ENCODE data around the gene OR52W1.

OR52W1 gene

GRCh38 chr11:6201481-6201880, 2.5 kb downstream of the OR52W1 start:
- H3K4me1 ChIP-seq (ENCODE audit: insufficient read depth, low read length): no peaks in the 10 kb centered on the region
- TF ChIP-seq CTCF (IDR thresholded peaks at IDR 0.05; ENCODE audit: borderline replicate concordance, extremely low read depth, low read length, poor library complexity, severe bottlenecking) (no peak), EZH2 (IDR thresholded peaks at IDR 0.05; ENCODE audit: borderline replicate concordance, low read depth, low read length, severe bottlenecking) (no peak)
- no peaks in the 10 kb centered on the region for H3K27me3 ChIP-seq (ENCODE audit: insufficient read depth, low read length, poor library complexity)
- no peak overlapping the region for H3K27ac ChIP-seq (ENCODE audit: low read length)
- DNase-seq (no peak), ATAC-seq (ENCODE audit: insufficient read depth, low read depth) (no peak)
- H4K20me1 ChIP-seq (ENCODE audit: insufficient read depth, low read length): no peaks in the 10 kb centered on the region
- no peak overlapping the region for H2AFZ ChIP-seq (ENCODE audit: low read depth, low read length)
- no peaks in the 10 kb centered on the region for H3K9me3 ChIP-seq (ENCODE audit: insufficient read depth, low read length, severe bottlenecking)
- no peak overlapping the region for H3K4me2 ChIP-seq (ENCODE audit: insufficient read depth, low read length)
- no peaks in the 10 kb centered on the region for H3K79me2 ChIP-seq (ENCODE audit: insufficient read depth, low read length)
- H3K36me3 ChIP-seq (ENCODE audit: insufficient read depth, low read length): 0 out of 2 replicates have a peak, but pooled peaks cover 5% of the 10 kb centered on the region
- H3K9ac ChIP-seq (ENCODE audit: low read depth, low read length): no peak overlapping the region
- no peak overlapping the region for H3K4me3 ChIP-seq (ENCODE audit: low read depth in 1 of 2, low read length in 2 of 2)

GRCh38 chr11:6202041-6202440, 3.0 kb downstream of the OR52W1 start:
- H4K20me1 ChIP-seq (ENCODE audit: insufficient read depth, low read length): no peaks in the 10 kb centered on the region
- no peak overlapping the region for H3K27ac ChIP-seq (ENCODE audit: low read length)
- no peaks in the 10 kb centered on the region for H3K4me1 ChIP-seq (ENCODE audit: insufficient read depth, low read length)
- 0 out of 2 replicates have a peak, but pooled peaks cover 5% of the 10 kb centered on the region for H3K36me3 ChIP-seq (ENCODE audit: insufficient read depth, low read length)
- DNase-seq: no peak
- H3K27me3 ChIP-seq (ENCODE audit: insufficient read depth, low read length, poor library complexity): no peaks in the 10 kb centered on the region
- TF ChIP-seq EZH2 (IDR thresholded peaks at IDR 0.05; ENCODE audit: borderline replicate concordance, low read depth, low read length, severe bottlenecking) (no peak), CTCF (IDR thresholded peaks at IDR 0.05; ENCODE audit: borderline replicate concordance, extremely low read depth, low read length, poor library complexity, severe bottlenecking) (no peak)
- H3K4me3 ChIP-seq (ENCODE audit: low read depth in 1 of 2, low read length in 2 of 2): no peak overlapping the region
- no peaks in the 10 kb centered on the region for H3K9me3 ChIP-seq (ENCODE audit: insufficient read depth, low read length, severe bottlenecking)
- H2AFZ ChIP-seq (ENCODE audit: low read depth, low read length): no peak overlapping the region
- no peak for ATAC-seq (ENCODE audit: insufficient read depth, low read depth)
- H3K4me2 ChIP-seq (ENCODE audit: insufficient read depth, low read length): no peak overlapping the region
- H3K79me2 ChIP-seq (ENCODE audit: insufficient read depth, low read length): no peaks in the 10 kb centered on the region
- H3K9ac ChIP-seq (ENCODE audit: low read depth, low read length): no peak overlapping the region

DNA sequence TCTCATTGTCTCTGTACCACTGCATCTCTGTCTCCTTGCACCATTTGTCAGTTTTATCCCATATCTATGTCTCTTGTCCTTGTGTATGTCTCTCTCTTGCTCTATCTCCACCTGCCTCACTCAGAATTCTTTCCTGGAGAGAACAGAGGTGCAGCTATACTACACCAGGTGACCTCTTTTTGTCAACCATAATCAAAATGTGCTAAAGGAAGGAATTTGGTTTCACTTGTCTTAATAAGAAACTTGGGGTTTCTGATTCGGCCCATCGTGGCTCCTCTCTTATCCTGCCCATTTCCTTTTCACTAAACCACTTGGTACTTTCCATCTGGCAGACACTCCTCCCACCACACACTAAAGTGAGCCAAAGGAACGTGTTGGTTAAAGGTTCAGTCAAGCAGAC, 4.3 kb downstream of the OR52W1 start:
- Histone ChIP-seq H3K79me2 (ENCODE audit: insufficient read depth, low read length) (no peaks in the 10 kb centered on the region), H3K4me1 (ENCODE audit: insufficient read depth, low read length) (no peaks in the 10 kb centered on the region), H4K20me1 (ENCODE audit: insufficient read depth, low read length) (0 out of 2 replicates have a peak, but pooled peaks cover 3% of the 10 kb centered on the region), H3K27ac (ENCODE audit: low read length) (no peak overlapping the region), H3K27me3 (ENCODE audit: insufficient read depth, low read length, poor library complexity) (no peaks in the 10 kb centered on the region), H3K4me2 (ENCODE audit: insufficient read depth, low read length) (no peak overlapping the region), H2AFZ (ENCODE audit: low read depth, low read length) (no peak overlapping the region), H3K9ac (ENCODE audit: low read depth, low read length) (no peak overlapping the region), H3K9me3 (ENCODE audit: insufficient read depth, low read length, severe bottlenecking) (no peaks in the 10 kb centered on the region), H3K4me3 (ENCODE audit: low read depth in 1 of 2, low read length in 2 of 2) (no peak overlapping the region), H3K36me3 (ENCODE audit: insufficient read depth, low read length) (0 out of 2 replicates have a peak, but pooled peaks cover 10% of the 10 kb centered on the region)
- no peak for DNase-seq
- ATAC-seq (ENCODE audit: insufficient read depth, low read depth): 0 out of 3 replicates have a peak, but pooled peaks have one; percentile 33
- no peak for TF ChIP-seq EZH2 (IDR thresholded peaks at IDR 0.05; ENCODE audit: borderline replicate concordance, low read depth, low read length, severe bottlenecking)
- TF ChIP-seq CTCF (IDR thresholded peaks at IDR 0.05; ENCODE audit: borderline replicate concordance, extremely low read depth, low read length, poor library complexity, severe bottlenecking): no peak

GRCh38 chr11:6204706-6205105, 5.7 kb downstream of the OR52W1 start:
- DNase-seq: no peak
- ATAC-seq (ENCODE audit: insufficient read depth, low read depth): no peak

More at GRCh38 chr11:6204706-6205105, 5.7 kb downstream of the OR52W1 start:
- no peak overlapping the region for H3K27ac ChIP-seq (ENCODE audit: low read length)
- peaks cover 12% of the 10 kb centered on the region; the same call in 1 of the 2 replicates for H3K36me3 ChIP-seq (ENCODE audit: insufficient read depth, low read length)
- no peaks in the 10 kb centered on the region for H3K79me2 ChIP-seq (ENCODE audit: insufficient read depth, low read length)
- H4K20me1 ChIP-seq (ENCODE audit: insufficient read depth, low read length): 0 out of 2 replicates have a peak, but pooled peaks cover 3% of the 10 kb centered on the region
- TF ChIP-seq EZH2 (IDR thresholded peaks at IDR 0.05; ENCODE audit: borderline replicate concordance, low read depth, low read length, severe bottlenecking) (no peak), CTCF (IDR thresholded peaks at IDR 0.05; ENCODE audit: borderline replicate concordance, extremely low read depth, low read length, poor library complexity, severe bottlenecking) (no peak)
- no peaks in the 10 kb centered on the region for H3K9me3 ChIP-seq (ENCODE audit: insufficient read depth, low read length, severe bottlenecking)
- H3K4me1 ChIP-seq (ENCODE audit: insufficient read depth, low read length): no peaks in the 10 kb centered on the region
- no peak overlapping the region for H3K9ac ChIP-seq (ENCODE audit: low read depth, low read length)
- no peaks in the 10 kb centered on the region for H3K27me3 ChIP-seq (ENCODE audit: insufficient read depth, low read length, poor library complexity)
- no peak overlapping the region for H2AFZ ChIP-seq (ENCODE audit: low read depth, low read length)
- no peak overlapping the region for H3K4me2 ChIP-seq (ENCODE audit: insufficient read depth, low read length)
- H3K4me3 ChIP-seq (ENCODE audit: low read depth in 1 of 2, low read length in 2 of 2): no peak overlapping the region
